SK-N-SH (cell line): ENCODE data around the gene VGLL4. TPM values are rescaled to one million over a fixed set of nuclear protein-coding genes. Genes with fewer than 3 reads are reported as not detected.
A peak's percentile ranks its signal among the peaks of the same experiment; 100 is the strongest.

Experiments used
- CTCF ChIA-PET: fragments of 300-600, 350-600 bp; formaldehyde crosslinking; extraction: SDS; loops from one replicate; lab custom pipeline; 2021; lab: Yijun Ruan, JAX
- POLR2A ChIA-PET: fragments of 350-600 bp; sonication (Branson Sonifier 250); formaldehyde crosslinking; extraction: SDS; loops from one replicate; lab custom pipeline; 2020; ENCODE audit warnings: antibody characterized with exemption, inconsistent platforms; lab: Yijun Ruan, JAX
- DNase-seq: peaks from one replicate; pipeline ENCODE4 v3.0.0; 2012
- H2AFZ ChIP-seq: fragments of 200-600 bp; sonication (generic); 2 replicates; pipeline ENCODE4 v1.8.1; 2016; ENCODE audit warnings: antibody characterized with exemption, mild to moderate bottlenecking, low read depth
- H3F3A ChIP-seq: fragments of 200-600 bp; sonication (generic); replicated peaks from 2 replicates; pipeline ENCODE3; 2016; ENCODE audit warnings: antibody characterized with exemption, mild to moderate bottlenecking; ENCODE audit not compliant: insufficient read depth
- H3K27ac ChIP-seq, 2 experiments: fragments of 200-500 bp in 1 of 2; fragments of 200-600 bp in 1 of 2; sonication (Bioruptor generic) in 1 of 2; sonication (generic), shearing (Covaris generic) in 1 of 2; 2 replicates each; pipeline versions ENCODE4 v1.5.1 to v1.6.1; 2014 to 2016; ENCODE audit warnings: low read depth in 2 of 2, inconsistent platforms in 1 of 2, low read length in 1 of 2, mild to moderate bottlenecking in 1 of 2, mixed read lengths in 1 of 2
- H3K27me3 ChIP-seq: fragments of 200-600 bp; sonication (generic), shearing (Covaris generic); 2 replicates; pipeline ENCODE4 v1.6.1; 2016; ENCODE audit warnings: mixed run types; ENCODE audit not compliant: insufficient read depth
- H3K36me3 ChIP-seq, 2 experiments: fragments of 200-500 bp in 1 of 2; fragments of 200-600 bp in 1 of 2; sonication (Bioruptor generic) in 1 of 2; sonication (generic) in 1 of 2; replicated peaks in 1 of 2; 2 replicates each; pipeline versions ENCODE3 to v1.5.1; 2014 to 2016; ENCODE audit warnings: low read length in 1 of 2, mild to moderate bottlenecking in 1 of 2; ENCODE audit not compliant: insufficient read depth in 2 of 2, control insufficient read depth in 1 of 2
- H3K4me1 ChIP-seq, 2 experiments: fragments of 200-500 bp in 1 of 2; fragments of 200-600 bp in 1 of 2; sonication (Bioruptor generic) in 1 of 2; sonication (generic), shearing (Covaris generic) in 1 of 2; 2 replicates each; pipeline versions ENCODE4 v1.5.1 to v1.6.1; 2014 to 2016; ENCODE audit warnings: low read depth in 1 of 2, low read length in 1 of 2, mixed run types in 1 of 2; ENCODE audit not compliant: insufficient read depth in 2 of 2, control insufficient read depth in 1 of 2
- H3K4me2 ChIP-seq: fragments of 200-600 bp; sonication (generic), shearing (Covaris generic); 2 replicates; pipeline ENCODE4 v1.6.1; 2017; ENCODE audit warnings: mixed run types
- H3K4me3 ChIP-seq, 2 experiments: fragments of 200-500 bp in 1 of 2; fragments of 200-600 bp in 1 of 2; sonication (Bioruptor generic) in 1 of 2; sonication (generic), shearing (Covaris generic) in 1 of 2; 2 replicates each; pipeline versions ENCODE4 v1.5.1 to v1.8.1; 2014 to 2016; ENCODE audit warnings: low read depth in 2 of 2, inconsistent platforms in 1 of 2, low read length in 1 of 2, mild to moderate bottlenecking in 1 of 2, mixed read lengths in 1 of 2, moderate library complexity in 1 of 2
- H3K79me2 ChIP-seq: fragments of 200-600 bp; sonication (generic); 2 replicates; pipeline ENCODE4 v1.8.1; 2017; ENCODE audit warnings: mild to moderate bottlenecking; ENCODE audit not compliant: insufficient read depth
- H3K9ac ChIP-seq: fragments of 200-600 bp; sonication (generic); 2 replicates; pipeline ENCODE4 v1.6.1; 2017; ENCODE audit warnings: mixed run types
- H3K9me2 ChIP-seq: fragments of 200-600 bp; sonication (generic); 2 replicates; pipeline ENCODE4 v1.6.1; 2017; ENCODE audit warnings: mixed run types
- H3K9me3 ChIP-seq: fragments of 200-600 bp; sonication (generic); 2 replicates; pipeline ENCODE4 v1.6.1; 2017; ENCODE audit warnings: mixed run types, mild to moderate bottlenecking, moderate library complexity
- H4K20me1 ChIP-seq: fragments of 200-600 bp; sonication (generic); 2 replicates; pipeline ENCODE4 v1.6.1; 2017; ENCODE audit warnings: mild to moderate bottlenecking, mixed run types; ENCODE audit not compliant: insufficient read depth
- CTCF ChIP-seq: fragments of 200-600 bp; sonication (generic); IDR thresholded peaks from 2 replicates; pipeline ENCODE4 v1.6.1; 2017; ENCODE audit warnings: antibody characterized with exemption, mild to moderate bottlenecking, moderate library complexity
- FOSL2 ChIP-seq: IDR thresholded peaks from 2 replicates; pipeline ENCODE4 v1.4.0; 2012; ENCODE audit warnings: low read depth, mild to moderate bottlenecking, moderate library complexity, borderline replicate concordance
- JUND ChIP-seq: IDR thresholded peaks from 2 replicates; pipeline ENCODE4 v1.4.0; 2012
- MEF2A ChIP-seq: IDR thresholded peaks from 2 replicates; pipeline ENCODE4 v1.4.0; 2012; ENCODE audit warnings: low read depth, borderline replicate concordance
- MXI1 ChIP-seq: IDR thresholded peaks from 2 replicates; pipeline ENCODE4 v1.6.1; 2012; ENCODE audit warnings: mild to moderate bottlenecking, low read depth, low read length, improper control_type of control experiment
- NFIC ChIP-seq: IDR thresholded peaks from 2 replicates; pipeline ENCODE4 v1.4.0; 2012; ENCODE audit warnings: borderline replicate concordance
- RCOR1 ChIP-seq: fragments of 150-350 bp; IDR thresholded peaks from 2 replicates; pipeline ENCODE4 v1.6.1; 2017; ENCODE audit warnings: antibody characterized with exemption, low read length
- RFX5 ChIP-seq: IDR thresholded peaks from 2 replicates; pipeline ENCODE4 v1.6.1; 2012; ENCODE audit warnings: mild to moderate bottlenecking, improper control_type of control experiment, low read length
- TAF1 ChIP-seq: IDR thresholded peaks from 2 replicates; pipeline ENCODE4 v1.6.1; 2012; ENCODE audit warnings: low read depth, mild to moderate bottlenecking, low read length, moderate library complexity, borderline replicate concordance
- USF1 ChIP-seq: IDR thresholded peaks from 2 replicates; pipeline ENCODE4 v1.4.0; 2012; ENCODE audit warnings: low read depth, borderline replicate concordance
- WGBS: methylation state at CpG from one replicate; pipeline ENCODE4 v1.1.6; 2017; ENCODE audit warnings: low lambda C conversion rate; 5-methylcytosine and 5-hydroxymethylcytosine counted together
- polyA plus RNA-seq, 3 experiments: library from polyadenylated mRNA; depleted of rRNA; stranded (reverse); fragments of >200 nt; gene quantifications; 2 replicates each; pipeline ENCODE4 v1.2.3, GENCODE V29; 2012
- TF ChIP-seq, protein P1 (sequence below): IDR thresholded peaks from 2 replicates; pipeline ENCODE4 v1.6.1; 2012; ENCODE audit warnings: mild to moderate bottlenecking, low read depth, low read length, moderate library complexity
- TF ChIP-seq, protein P2 (sequence below): IDR thresholded peaks from 2 replicates; pipeline ENCODE4 v1.4.0; 2012; ENCODE audit warnings: low read depth
- TF ChIP-seq, protein P3 (sequence below): fragments of 150-350 bp; IDR thresholded peaks from 2 replicates; pipeline ENCODE4 v1.6.1; 2016; ENCODE audit warnings: mild to moderate bottlenecking, low read depth, low read length
- TF ChIP-seq, protein P4 (sequence below): IDR thresholded peaks from 2 replicates; pipeline ENCODE4 v1.4.0; 2012; ENCODE audit warnings: low read depth, borderline replicate concordance

The VGLL4 gene
- polyA plus RNA-seq, 1 of the 3 experiments (the other 2 are of a cell fraction) = 48.9 TPM

- TF ChIP-seq, protein P1, sequence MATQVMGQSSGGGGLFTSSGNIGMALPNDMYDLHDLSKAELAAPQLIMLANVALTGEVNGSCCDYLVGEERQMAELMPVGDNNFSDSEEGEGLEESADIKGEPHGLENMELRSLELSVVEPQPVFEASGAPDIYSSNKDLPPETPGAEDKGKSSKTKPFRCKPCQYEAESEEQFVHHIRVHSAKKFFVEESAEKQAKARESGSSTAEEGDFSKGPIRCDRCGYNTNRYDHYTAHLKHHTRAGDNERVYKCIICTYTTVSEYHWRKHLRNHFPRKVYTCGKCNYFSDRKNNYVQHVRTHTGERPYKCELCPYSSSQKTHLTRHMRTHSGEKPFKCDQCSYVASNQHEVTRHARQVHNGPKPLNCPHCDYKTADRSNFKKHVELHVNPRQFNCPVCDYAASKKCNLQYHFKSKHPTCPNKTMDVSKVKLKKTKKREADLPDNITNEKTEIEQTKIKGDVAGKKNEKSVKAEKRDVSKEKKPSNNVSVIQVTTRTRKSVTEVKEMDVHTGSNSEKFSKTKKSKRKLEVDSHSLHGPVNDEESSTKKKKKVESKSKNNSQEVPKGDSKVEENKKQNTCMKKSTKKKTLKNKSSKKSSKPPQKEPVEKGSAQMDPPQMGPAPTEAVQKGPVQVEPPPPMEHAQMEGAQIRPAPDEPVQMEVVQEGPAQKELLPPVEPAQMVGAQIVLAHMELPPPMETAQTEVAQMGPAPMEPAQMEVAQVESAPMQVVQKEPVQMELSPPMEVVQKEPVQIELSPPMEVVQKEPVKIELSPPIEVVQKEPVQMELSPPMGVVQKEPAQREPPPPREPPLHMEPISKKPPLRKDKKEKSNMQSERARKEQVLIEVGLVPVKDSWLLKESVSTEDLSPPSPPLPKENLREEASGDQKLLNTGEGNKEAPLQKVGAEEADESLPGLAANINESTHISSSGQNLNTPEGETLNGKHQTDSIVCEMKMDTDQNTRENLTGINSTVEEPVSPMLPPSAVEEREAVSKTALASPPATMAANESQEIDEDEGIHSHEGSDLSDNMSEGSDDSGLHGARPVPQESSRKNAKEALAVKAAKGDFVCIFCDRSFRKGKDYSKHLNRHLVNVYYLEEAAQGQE = no peak
Measured at GRCh38 chr3:11609481-11609880, 34.2 kb downstream of the VGLL4 start (continued).

GRCh38 chr3:11607816-11608215 lies 35.9 kb downstream of the VGLL4 start:
- ChIA-PET POLR2A (no interaction called here), CTCF (interaction anchor here (2.4 kb wide), 1 partner anchor 10 kb away, joined by 7 read pairs; no protein-coding TSS in a partner anchor)
- no peak for TF ChIP-seq MEF2A
- no peak for TF ChIP-seq RCOR1
- no peak for TF ChIP-seq RFX5
- no peak for TF ChIP-seq CTCF
- TF ChIP-seq, protein P2, sequence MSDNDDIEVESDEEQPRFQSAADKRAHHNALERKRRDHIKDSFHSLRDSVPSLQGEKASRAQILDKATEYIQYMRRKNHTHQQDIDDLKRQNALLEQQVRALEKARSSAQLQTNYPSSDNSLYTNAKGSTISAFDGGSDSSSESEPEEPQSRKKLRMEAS = no peak
- TF ChIP-seq, protein P3, sequence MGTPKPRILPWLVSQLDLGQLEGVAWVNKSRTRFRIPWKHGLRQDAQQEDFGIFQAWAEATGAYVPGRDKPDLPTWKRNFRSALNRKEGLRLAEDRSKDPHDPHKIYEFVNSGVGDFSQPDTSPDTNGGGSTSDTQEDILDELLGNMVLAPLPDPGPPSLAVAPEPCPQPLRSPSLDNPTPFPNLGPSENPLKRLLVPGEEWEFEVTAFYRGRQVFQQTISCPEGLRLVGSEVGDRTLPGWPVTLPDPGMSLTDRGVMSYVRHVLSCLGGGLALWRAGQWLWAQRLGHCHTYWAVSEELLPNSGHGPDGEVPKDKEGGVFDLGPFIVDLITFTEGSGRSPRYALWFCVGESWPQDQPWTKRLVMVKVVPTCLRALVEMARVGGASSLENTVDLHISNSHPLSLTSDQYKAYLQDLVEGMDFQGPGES = no peak
- TF ChIP-seq JUND = no peak
- no peak for TF ChIP-seq NFIC
- no peak for TF ChIP-seq USF1
- TF ChIP-seq, protein P4, sequence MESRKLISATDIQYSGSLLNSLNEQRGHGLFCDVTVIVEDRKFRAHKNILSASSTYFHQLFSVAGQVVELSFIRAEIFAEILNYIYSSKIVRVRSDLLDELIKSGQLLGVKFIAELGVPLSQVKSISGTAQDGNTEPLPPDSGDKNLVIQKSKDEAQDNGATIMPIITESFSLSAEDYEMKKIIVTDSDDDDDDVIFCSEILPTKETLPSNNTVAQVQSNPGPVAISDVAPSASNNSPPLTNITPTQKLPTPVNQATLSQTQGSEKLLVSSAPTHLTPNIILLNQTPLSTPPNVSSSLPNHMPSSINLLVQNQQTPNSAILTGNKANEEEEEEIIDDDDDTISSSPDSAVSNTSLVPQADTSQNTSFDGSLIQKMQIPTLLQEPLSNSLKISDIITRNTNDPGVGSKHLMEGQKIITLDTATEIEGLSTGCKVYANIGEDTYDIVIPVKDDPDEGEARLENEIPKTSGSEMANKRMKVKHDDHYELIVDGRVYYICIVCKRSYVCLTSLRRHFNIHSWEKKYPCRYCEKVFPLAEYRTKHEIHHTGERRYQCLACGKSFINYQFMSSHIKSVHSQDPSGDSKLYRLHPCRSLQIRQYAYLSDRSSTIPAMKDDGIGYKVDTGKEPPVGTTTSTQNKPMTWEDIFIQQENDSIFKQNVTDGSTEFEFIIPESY = no peak
- TF ChIP-seq MXI1 = no peak
- TF ChIP-seq FOSL2 = no peak
- no peak for TF ChIP-seq TAF1
- TF ChIP-seq, protein P1 = no peak
- Histone ChIP-seq H3F3A (peaks cover 29% of the 10 kb centered on the region), H3K9me3 (no peaks in the 10 kb centered on the region), H3K9ac (no peak overlapping the region), H3K4me3 (no peak overlapping the region), H4K20me1 (peaks cover 96% of the 10 kb centered on the region), H3K36me3 (peaks cover 2 to 14% of the 10 kb centered on the region in 2 experiments), H3K27ac (peak overlapping the region in 1 of 2 experiments; percentile 22; a peak in 2 of 4 replicates), H2AFZ (no peak overlapping the region), H3K4me1 (peaks cover 33 to 38% of the 10 kb centered on the region in 2 experiments; a peak in 3 of 4 replicates), H3K27me3 (no peaks in the 10 kb centered on the region), H3K4me2 (no peak overlapping the region), H3K79me2 (peaks cover 96% of the 10 kb centered on the region), H3K9me2 (no peaks in the 10 kb centered on the region)
- 88% methylated on average over 3 of the region's 3 CpGs for WGBS
- no peak for DNase-seq
